Dedifferentiated amniotic fluid mesenchymal stem cell (primary cell): ENCODE data around the gene KNL1.
"Not testable (repeated sequence)": the region's sequence is repeated elsewhere in the genome, so short reads cannot be mapped to it uniquely, and the experiment has no call there.

ENCODE experiments used
- DNase-seq: peaks from one replicate; pipeline ENCODE4 v3.0.0-alpha.2; 2016; ENCODE audit errors: extremely low spot score

KNL1 gene

DNA sequence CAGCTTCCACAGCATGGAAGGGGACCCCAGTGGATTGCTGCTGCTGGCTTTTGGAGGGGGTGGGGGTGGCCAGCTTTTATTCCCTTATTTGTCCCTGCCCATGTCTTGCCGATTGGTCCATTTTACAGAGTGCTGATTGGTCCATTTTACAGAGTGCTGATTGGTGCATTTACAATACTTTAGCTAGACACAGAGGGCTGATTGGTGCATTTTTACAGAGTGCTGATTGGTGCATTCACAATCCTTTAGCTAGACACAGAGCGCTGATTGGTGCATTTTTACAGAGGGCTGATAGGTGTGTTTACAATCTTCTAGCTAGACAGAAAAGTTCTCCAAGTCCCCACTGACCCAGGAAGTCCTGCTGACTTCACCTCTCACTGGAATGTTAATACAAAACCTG lies 12.3 kb upstream of the KNL1 start:
- DNase-seq: not testable (repeated sequence)

DNA sequence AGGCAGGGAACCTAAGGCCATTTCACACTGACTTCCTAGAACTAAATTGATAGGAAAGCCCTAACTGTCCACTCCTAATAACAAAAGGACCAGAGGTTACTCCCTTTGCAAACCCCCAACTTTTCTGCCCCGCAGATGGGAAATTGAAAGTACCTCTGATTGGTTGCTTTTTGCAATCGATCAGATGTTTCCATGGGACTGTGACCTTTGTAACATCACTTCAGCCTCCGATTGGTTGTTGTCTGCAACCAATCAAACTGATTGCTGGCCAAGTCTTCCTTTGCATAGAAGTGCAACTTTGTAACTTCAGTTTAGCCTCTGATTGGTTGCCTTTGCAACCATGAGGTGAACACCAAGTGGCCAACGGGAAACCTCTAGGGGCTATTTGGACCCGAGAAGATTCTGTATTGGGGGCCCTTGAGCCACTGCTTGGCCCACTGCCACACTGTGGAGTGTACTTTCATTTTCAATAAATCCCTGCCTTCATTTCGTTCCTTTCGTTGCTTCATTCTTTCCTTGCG lies 11.3 kb upstream of the KNL1 start:
- DNase-seq: peak; percentile 74

DNA sequence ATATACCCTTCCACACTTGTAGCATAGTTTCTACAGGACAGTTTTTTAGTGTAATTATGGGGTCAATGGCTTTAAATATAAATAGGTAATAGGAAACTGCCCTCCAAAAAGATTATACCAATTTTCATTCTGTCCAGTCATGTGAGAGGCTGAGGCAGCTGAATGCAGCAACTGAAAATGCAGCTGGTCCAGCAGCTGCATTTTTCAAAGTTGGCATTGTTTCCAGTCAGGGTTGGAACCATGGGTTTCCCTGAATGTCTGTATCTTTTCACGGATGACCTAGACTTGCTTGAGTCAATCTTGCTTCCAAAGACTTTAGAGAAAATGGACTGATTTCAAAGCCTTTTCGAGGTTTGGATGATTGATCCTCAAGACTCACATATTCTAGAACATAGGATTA lies 9.9 kb upstream of the KNL1 start:
- no peak for DNase-seq

DNA sequence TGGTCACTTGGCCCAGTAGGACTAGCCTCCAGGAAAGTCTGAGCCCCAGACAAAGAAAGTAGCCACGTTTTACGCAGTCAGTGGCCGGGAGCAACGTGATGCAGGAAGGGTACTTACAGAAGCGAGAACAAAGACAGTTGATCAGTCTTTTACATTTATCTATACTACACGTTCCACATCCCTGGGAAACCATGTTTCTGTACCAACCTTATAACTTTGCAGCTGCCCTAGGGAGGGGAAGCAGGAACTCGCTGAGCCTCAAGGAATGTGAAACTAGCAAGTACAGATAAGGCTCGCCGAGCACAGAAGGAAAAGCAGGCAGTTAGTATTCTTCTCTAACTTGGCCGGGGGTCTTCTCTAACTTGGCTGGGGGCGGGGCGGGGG lies 3.4 kb upstream of the KNL1 start:
- no peak for DNase-seq

DNA sequence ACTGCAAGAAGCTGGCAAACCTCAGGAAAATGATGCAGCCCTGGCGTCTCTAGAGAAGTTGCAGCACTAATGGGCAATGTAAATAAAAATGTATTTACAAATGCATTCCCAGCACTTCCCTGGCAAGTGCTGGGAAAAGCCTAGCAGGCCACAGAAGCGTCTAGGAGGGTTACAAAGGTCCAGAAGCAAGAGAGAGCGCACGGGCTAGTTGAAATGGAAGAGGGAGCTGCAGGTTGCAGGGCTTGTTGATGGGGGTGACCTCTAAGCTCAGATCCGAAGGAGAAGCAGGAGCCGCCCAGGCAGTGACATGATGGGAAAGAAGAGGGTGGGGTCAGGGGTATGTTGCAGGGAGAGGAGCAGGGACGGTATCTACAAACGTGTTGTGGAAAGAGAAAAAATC lies 2.7 kb upstream of the KNL1 start:
- no peak for DNase-seq

DNA sequence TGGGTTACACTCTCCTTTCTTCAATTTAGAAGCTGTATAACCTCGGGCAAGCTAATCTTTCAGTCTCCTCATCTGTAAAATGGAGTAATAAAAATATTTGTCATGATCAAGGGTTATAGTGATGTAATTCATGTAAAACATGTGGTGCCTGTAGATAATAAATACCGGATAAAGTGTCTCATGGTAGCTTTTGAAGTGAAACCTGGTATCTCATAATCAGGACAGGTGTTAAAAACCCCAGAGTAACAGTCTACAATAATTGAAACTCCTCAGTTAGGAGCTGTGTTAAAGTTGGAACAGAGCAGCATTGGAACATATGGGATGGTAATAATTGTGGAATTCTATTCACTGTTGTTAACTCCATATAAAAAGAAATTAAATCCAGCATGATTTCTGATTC lies 884 bp upstream of the KNL1 start:
- DNase-seq: no peak

DNA sequence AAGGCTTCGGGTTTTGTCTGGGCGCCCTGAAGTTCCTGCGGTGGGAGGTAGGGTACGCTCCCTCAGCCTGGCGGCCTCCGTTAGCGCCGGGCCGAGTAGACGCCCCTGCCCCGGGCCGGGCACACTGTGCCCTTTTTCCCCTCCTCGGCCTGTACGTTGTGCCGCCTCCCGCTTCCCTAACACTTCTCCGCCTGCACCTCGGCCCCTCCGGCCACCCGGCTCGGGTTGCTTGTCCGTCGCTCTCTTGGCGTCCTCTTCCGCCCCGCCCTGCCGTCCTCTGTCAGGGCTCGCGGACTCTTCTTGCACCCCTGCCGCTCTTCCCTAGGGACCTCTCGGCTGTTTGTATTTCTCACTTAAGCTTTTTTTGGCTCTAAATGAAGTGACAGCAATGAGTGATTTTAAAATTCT lies 384 bp downstream of the KNL1 start:
- DNase-seq: peak; percentile 30

DNA sequence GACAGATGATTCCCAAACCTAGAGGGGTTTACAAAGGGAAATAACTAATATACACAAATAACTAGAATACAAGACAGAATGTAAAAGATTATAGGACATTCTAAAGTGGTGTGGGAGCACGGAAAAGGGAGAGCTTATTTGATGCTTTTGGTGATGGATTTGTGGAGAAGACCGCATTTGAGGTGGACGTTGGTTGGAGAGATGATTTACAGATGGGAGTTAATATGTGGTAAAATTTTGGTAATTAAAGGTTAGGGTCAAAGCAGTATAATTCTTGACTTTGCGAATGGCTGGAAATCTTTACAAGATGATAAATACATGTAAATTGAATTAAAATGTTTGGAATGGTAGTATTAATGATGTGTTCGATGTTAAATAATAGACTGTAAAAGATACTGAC lies 1.2 kb downstream of the KNL1 start:
- no peak for DNase-seq

DNA sequence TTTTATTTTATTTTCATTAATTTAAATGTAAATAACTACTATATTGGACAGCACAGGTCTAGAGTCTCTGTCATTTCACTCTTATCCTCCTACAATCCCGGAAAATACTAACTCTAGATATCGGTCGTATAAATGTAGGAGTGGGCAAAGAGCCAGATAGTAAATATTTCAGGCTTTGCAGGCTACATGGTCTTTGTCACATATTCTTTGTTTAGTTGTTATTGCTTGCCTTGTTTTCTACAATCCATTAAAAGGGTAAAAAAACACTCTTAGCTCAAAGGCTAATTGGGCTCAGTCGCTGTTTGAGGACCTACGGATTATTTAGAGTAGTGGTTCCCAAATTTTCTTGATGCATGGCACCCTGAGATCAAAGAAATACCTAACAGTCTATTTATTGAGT lies 1.7 kb downstream of the KNL1 start:
- no peak for DNase-seq

DNA sequence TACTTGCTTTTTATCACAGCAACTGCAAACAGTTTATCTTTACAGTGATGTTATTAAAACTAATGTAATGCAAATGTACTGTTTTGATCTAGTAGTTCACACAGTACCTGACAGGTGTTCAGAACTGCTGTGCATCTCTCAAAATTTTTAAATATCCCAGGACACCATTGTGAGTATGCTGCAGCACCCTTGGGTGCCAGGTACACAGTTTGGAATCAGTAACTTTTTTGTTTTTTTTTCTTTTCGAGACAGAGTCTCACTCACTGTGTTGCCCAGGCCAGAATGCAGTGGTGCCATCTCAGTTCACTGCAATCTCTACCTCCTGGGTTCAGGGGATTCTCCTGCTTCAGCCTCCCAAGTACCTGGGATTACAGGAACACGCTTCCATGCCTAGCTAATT lies 3.0 kb downstream of the KNL1 start:
- DNase-seq: no peak

DNA sequence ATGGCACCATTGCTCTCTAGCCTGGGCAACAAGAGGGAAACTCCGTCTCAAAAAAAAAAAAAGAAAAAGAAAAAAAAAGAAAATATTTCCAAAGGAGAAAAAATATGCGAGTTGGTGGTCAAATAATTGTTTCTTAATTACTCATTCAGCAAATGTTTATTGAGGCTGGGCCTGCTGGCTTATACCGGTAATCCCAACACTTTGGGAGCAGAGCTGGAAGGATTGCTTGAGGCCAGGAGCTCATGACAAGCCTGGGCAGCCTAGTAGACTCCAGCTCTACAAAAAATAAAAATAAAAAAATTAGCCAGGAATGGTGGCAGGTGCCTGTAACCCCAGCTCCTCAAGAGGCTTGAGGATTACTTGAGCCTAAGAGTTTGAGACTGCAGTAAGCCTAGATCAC lies 4.1 kb downstream of the KNL1 start:
- no peak for DNase-seq

DNA sequence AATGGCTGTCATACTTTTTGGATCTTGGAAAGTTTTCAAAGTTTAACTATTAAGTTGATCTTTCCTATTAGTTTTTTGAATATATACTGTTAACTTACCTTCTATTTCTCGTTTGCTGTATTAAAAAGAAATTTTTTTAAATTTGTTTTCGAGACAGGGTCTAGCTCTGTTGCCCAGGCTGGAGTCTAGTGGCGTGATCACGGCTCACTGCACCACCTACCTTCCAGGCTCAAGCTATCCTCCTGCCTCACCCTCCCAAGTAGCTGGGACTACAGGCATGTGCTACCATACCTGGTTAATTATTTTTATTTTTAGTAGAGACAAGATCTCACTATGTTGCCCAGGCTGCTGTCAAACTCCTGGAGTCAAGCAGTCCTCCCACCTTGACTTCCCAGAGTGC lies 4.6 kb downstream of the KNL1 start:
- no peak for DNase-seq

DNA sequence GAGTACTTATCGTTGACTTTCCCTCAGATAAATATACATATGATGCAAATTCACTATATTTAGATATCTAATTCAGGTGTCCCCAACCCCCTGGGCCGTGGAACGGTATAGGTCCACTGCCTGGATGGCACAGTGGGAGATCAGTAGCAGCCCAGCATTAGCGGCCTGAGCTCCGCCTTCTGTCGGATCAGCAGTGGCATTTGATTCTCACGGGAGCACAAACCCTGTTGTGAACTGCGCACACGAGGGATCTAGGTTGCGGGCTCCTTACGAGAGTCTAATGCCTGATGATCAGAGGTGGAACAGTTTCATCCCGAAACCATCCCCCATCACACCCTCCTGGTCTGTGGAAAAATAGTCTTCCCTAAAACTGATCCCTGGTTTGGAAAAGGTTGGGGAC lies 6.9 kb downstream of the KNL1 start:
- no peak for DNase-seq

DNA sequence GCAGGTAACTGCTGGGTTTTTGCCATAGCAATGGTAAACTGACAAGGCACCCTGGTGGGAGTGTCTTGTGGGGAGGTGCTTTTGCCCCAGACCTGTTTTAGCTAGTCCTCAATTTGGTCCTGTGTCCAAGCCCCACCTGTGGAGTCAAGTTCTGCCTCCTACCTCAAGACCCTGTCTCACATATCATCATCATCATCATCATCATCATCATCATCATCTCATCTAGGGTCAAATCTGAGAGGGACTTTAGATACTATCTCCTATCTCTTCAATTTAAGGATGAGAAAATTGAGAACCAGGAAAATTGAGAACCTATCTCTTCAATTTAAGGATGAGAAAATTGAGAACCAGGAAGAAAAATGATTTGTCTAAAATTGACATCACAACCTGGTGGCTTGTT lies 9.9 kb downstream of the KNL1 start:
- no peak for DNase-seq

DNA sequence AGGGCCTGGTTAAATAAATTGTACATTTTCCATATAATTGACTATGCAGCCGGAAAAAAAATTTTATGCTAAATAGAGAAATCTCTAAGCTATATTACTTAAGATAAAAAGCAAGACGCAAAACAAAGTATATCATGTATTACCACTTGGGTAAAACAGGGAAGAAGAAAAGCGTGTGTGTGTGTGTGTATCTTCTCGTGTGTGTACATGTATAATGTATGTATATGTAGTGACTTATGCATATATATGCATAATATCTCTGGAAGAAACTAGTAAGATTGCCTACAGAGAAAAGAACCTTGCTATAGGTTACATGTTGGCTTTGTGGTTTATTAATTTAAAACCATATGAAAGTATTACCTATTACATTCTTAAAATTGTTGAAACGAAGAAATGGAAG lies 19.0 kb downstream of the KNL1 start:
- no peak for DNase-seq

DNA sequence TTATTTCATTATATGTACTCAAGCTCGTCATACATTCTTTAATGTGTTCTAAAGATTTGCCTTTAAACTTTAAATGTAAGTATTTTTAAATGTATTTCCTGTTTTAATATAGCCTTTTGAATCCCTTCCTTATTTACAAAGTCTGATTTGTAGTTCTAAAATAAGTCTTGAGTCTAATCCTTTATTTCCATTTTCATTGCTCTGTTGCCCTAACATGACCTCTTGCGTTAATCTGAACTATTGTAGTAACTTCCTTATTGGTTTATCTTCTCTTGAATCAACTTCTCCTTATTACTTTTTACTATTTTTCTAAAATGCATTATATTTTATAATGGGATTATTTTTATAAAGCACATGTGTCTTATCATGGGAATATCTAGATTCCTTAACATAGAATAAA lies 24.0 kb downstream of the KNL1 start:
- no peak for DNase-seq

DNA sequence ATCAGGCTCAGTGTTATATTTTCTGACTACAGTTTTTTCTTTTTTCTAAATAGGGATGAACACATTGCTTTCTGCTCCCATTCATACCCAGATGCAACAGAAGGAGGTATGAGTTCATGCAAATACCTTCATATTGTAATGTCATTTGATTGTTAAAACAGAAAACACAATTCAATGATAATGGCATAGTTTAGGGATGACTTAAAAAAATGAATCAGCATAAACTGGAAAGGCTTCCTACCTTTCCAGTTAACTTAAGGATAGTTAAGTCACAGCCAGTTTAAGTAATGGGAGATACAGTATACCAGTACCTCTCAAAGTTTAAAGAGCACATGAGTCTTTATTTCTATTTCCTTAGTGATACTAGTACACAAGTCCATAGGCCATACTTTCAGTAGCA lies 24.9 kb downstream of the KNL1 start:
- no peak for DNase-seq

DNA sequence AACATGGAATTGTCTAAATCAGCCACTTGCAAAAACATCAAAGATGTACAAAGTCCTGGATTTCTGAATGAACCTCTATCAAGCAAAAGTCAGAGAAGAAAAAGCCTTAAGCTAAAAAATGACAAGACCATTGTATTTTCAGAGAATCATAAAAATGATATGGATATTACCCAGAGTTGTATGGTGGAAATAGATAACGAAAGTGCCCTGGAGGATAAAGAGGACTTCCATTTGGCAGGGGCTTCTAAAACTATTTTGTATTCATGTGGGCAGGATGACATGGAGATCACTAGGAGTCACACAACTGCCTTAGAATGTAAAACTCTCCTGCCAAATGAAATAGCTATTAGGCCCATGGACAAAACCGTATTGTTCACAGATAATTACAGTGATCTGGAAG lies 29.3 kb downstream of the KNL1 start:
- no peak for DNase-seq

DNA sequence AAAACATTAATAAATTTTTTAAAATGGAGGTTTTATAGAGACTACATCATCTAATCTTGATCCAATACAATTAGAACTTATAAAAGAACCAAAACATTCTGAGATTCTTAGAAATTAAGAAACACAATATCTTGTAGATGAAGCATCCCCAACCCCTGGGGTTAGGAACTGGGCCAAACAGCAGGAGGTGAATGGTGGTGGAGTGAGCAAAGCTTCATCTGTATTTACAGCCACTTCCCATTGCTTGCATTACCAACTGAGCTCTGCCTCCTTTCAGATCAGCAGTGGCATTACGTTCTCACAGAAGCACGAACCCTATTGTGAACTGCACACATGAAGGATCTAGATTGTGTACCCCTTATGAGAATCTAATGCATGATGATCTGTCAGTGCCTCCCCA lies 36.3 kb downstream of the KNL1 start:
- DNase-seq: no peak

DNA sequence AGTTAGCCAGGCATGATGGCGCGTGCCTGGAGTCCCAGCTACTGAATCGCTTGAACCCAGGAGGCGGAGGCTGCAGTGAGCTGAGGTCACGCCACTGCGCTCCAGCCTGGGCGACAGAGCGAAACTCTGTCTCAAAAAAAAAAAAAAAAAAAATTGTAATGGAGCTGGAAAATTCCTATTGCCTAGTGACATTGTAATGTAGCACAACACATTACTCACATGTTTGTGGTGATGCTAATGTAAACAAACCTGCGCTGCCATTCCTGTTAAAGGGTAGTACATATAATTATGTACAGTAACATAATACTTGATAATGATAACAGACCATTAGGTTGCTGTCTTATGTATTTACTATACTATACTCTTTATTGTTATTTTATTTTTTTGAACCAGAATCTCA lies 39.1 kb downstream of the KNL1 start:
- DNase-seq: peak; percentile 22

DNA sequence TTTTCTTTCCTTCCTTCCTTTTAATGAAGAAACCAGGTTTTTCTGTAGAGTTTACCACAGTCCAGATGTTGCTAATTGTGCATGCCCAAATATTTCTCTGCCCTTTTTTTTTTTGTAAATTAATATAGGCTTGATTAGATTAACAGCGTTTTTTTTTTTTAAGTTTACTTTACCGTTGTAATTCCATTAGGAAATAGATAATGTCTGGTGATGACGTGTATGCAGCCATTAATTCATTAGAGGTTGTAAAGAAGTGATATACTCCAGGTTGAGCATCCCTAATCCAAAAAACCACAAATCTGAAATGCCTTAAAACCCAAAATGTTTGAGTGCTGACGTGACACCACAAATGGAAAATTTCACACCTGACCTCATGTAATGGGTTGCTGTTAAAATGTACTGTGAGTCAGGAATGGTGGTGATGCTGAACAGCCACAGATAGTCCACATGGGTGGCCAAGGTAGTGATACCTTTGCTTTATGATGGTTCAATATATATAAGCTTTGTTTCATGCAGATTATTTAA lies 43.2 kb downstream of the KNL1 start:
- no peak for DNase-seq

DNA sequence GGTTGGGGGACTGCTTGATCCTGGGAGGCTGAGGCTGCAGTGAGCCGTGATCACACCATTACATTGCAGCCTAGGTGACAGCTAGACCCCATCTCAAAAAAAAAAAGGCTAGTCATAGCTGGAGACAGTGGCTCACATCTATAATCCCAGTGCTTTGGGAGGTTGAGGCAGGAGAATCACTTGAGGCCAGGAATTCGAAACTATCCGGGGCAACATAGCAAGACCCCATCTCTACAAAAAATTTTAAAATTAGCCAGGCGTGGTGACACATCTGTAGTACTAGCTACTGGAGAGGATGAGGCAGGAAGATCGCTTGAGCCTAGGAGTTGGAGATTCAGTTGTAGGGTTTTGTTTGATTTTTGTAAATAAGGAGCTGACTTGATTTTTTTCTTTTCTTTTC lies 45.6 kb downstream of the KNL1 start:
- DNase-seq: no peak

DNA sequence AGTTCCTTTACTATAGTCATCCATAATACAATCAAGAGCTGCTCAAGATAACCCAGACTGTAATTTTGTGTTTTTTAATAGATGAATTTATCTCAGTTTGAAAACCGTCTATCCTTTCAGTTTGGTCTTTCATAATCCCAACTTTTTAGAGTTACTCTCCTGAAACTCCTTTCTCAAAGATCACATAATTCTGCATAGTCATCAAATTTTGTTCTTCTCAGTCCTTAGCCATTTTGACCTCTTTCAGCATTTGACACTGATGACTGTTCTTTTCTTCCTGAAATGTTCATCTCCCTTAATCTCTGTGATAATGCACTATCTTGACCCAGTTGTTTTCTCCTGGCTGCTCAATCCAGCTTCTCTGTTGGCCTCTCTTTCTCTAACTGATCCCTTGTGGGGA lies 53.5 kb downstream of the KNL1 start:
- DNase-seq: no peak

DNA sequence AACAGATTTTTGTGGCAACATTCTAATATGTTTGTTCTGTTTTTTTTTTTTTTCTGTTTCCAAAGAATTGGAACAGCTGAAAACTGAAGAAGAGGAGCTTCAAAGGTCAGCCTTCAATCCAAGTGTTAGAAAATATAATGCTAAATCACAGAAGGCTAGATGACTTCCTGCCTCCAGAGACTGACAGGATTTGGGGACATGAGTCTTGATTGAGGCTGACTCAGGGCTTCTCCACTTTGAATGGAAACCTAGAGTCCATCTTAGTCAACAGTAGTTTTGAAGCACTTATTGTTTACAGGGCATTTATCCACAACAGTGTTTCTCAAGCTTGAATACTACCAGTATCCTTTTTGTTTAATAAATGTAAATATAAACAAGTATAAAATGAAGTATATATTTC lies 56.4 kb downstream of the KNL1 start:
- no peak for DNase-seq

DNA sequence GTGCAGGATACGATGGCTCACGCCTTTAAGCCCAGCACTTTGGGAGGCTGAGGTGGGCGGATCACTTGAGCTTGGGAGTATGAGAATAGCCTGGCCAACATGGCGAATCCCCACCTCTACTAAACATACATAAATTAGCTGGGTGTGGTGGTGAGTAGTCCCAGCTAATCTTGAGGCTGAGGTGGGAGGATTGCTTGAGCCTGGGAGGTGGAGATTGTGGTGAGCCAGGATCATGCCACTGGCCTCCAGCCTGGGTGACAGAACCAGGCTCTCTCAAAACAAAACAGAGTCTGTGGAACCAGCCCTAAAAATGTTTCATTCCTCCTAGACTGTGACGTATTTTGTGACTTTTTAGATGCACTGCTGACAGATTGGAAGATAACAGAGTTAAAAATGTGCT lies 66.6 kb downstream of the KNL1 start:
- DNase-seq: no peak
